Measurements from ENCODE around the gene LMNB1. TPM values are rescaled to one million over a fixed set of nuclear protein-coding genes. Genes with fewer than 3 reads are reported as not detected.

The LMNB1 gene
- total and polyA plus RNA-seq, 2 experiments from 2014 or later = 20.1 to 269 TPM

DNA sequence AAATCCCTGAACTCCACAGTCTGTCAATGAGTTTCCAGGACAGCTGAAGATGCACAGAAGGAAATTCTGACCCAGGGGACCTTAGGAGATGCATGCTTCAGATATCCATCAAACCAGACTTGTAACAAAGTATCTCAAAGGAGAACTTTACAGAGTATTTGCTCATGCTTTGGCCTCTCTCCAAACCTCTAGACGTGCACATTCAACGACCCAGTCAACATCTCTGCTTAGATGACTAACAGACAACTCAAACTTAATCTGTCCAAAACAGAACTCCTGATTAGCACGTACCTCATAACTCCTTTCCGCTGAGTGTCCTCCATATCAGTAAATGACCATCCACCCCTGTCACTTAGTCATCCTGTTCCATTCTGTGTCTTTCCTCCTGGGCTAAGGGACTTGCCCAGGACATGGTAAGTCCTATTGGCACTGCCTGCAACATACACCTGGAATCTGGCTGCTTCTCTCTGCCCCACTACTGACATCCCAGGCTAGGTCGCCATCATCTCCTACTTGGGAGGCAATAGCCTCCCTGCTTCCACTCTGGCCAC is 107.4 kb downstream of the LMNB1 start:
- no peaks in the 10 kb centered on the region; the same call in 1 of the 2 replicates for H3K9me2 ChIP-seq (ENCODE audit: insufficient read depth)
- peaks cover 6% of the 10 kb centered on the region; the same call in 2 of the 3 replicates for H3K4me1 Mint-ChIP-seq
- no peak overlapping the region for H2AFZ ChIP-seq
- no peak overlapping the region for H3K27ac Mint-ChIP-seq
- TF ChIP-seq ZNF114 (CRISPR knock-in tag; IDR thresholded peaks at IDR 0.05) (no peak), ZNF331 (CRISPR knock-in tag; IDR thresholded peaks at IDR 0.05; ENCODE audit: low read depth) (no peak)
- TF ChIP-seq, protein P1, sequence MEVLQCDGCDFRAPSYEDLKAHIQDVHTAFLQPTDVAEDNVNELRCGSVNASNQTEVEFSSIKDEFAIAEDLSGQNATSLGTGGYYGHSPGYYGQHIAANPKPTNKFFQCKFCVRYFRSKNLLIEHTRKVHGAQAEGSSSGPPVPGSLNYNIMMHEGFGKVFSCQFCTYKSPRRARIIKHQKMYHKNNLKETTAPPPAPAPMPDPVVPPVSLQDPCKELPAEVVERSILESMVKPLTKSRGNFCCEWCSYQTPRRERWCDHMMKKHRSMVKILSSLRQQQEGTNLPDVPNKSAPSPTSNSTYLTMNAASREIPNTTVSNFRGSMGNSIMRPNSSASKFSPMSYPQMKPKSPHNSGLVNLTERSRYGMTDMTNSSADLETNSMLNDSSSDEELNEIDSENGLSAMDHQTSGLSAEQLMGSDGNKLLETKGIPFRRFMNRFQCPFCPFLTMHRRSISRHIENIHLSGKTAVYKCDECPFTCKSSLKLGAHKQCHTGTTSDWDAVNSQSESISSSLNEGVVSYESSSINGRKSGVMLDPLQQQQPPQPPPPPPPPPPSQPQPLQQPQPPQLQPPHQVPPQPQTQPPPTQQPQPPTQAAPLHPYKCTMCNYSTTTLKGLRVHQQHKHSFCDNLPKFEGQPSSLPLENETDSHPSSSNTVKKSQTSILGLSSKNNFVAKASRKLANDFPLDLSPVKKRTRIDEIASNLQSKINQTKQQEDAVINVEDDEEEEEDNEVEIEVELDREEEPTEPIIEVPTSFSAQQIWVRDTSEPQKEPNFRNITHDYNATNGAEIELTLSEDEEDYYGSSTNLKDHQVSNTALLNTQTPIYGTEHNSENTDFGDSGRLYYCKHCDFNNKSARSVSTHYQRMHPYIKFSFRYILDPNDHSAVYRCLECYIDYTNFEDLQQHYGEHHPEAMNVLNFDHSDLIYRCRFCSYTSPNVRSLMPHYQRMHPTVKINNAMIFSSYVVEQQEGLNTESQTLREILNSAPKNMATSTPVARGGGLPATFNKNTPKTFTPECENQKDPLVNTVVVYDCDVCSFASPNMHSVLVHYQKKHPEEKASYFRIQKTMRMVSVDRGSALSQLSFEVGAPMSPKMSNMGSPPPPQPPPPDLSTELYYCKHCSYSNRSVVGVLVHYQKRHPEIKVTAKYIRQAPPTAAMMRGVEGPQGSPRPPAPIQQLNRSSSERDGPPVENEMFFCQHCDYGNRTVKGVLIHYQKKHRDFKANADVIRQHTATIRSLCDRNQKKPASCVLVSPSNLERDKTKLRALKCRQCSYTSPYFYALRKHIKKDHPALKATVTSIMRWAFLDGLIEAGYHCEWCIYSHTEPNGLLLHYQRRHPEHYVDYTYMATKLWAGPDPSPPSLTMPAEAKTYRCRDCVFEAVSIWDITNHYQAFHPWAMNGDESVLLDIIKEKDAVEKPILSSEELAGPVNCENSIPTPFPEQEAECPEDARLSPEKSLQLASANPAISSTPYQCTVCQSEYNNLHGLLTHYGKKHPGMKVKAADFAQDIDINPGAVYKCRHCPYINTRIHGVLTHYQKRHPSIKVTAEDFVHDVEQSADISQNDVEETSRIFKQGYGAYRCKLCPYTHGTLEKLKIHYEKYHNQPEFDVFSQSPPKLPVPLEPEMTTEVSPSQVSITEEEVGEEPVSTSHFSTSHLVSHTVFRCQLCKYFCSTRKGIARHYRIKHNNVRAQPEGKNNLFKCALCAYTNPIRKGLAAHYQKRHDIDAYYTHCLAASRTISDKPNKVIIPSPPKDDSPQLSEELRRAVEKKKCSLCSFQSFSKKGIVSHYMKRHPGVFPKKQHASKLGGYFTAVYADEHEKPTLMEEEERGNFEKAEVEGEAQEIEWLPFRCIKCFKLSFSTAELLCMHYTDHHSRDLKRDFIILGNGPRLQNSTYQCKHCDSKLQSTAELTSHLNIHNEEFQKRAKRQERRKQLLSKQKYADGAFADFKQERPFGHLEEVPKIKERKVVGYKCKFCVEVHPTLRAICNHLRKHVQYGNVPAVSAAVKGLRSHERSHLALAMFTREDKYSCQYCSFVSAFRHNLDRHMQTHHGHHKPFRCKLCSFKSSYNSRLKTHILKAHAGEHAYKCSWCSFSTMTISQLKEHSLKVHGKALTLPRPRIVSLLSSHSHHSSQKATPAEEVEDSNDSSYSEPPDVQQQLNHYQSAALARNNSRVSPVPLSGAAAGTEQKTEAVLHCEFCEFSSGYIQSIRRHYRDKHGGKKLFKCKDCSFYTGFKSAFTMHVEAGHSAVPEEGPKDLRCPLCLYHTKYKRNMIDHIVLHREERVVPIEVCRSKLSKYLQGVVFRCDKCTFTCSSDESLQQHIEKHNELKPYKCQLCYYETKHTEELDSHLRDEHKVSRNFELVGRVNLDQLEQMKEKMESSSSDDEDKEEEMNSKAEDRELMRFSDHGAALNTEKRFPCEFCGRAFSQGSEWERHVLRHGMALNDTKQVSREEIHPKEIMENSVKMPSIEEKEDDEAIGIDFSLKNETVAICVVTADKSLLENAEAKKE (CRISPR knock-in tag; IDR thresholded peaks at IDR 0.05) = no peak
- no peak overlapping the region for H3K4me3 Mint-ChIP-seq
- H3K4me2 ChIP-seq = no peak overlapping the region
- no peaks in the 10 kb centered on the region for H4K20me1 ChIP-seq (replicated peaks; ENCODE audit: insufficient read depth)
- ATAC-seq (no peak), DNase-seq (ENCODE audit: low spot score) (no peak)
- no peaks in the 10 kb centered on the region for H3K36me3 ChIP-seq (ENCODE audit: insufficient read depth)
- H3K27ac ChIP-seq (ENCODE audit: low read depth) = no peak overlapping the region
- no peaks in the 10 kb centered on the region for H3K79me2 ChIP-seq (replicated peaks; ENCODE audit: insufficient read depth)
- no peaks in the 10 kb centered on the region for H3K36me3 Mint-ChIP-seq (ENCODE audit: low read depth)
- H3K4me3 ChIP-seq = no peak overlapping the region
- H3K27me3 Mint-ChIP-seq (ENCODE audit: insufficient read depth, low read depth, poor library complexity) = peaks cover 3% of the 10 kb centered on the region
- no peaks in the 10 kb centered on the region for H3K4me1 ChIP-seq (ENCODE audit: insufficient read depth)
- no peaks in the 10 kb centered on the region for H3K9me3 Mint-ChIP-seq
- no peaks in the 10 kb centered on the region for H3F3A ChIP-seq (replicated peaks; ENCODE audit: low read depth)
- H3K27me3 ChIP-seq (ENCODE audit: insufficient read depth) = no peaks in the 10 kb centered on the region

Small RNA genes within 50 kb of the gene (small RNA-seq; reads per million reads assigned to genes)
- gene RNU6-752P (ENCODE audit: low replicate concordance) = not detected

Other genes starting within 250 kb of the LMNB1 start
- gene ALDH7A1, start 181.9 kb upstream of the LMNB1 start, total RNA-seq (2014; rRNA removed; shearing (Covaris generic)) = 122 and 135 TPM in 2 replicates
- gene ALDH7A1, start 181.9 kb upstream of the LMNB1 start, polyA plus RNA-seq (2016; fragmentation: Nextera tagmentation; extraction: Ambion mirVana) = 184 and 198 TPM in 2 replicates
- gene PHAX, start 176.2 kb upstream of the LMNB1 start, total RNA-seq (2014; rRNA removed; shearing (Covaris generic)) = 75.9 and 81.4 TPM in 2 replicates
- gene PHAX, start 176.2 kb upstream of the LMNB1 start, polyA plus RNA-seq (2016; fragmentation: Nextera tagmentation; extraction: Ambion mirVana) = 104 and 140 TPM in 2 replicates

Measured in GM23338 (cell line).